Left ventricle myocardium superior (tissue), 1 donor: ENCODE results near the gene BCHE. TPM values are rescaled to one million over a fixed set of nuclear protein-coding genes. Genes with fewer than 3 reads are reported as not detected.
A peak's percentile ranks its signal among the peaks of the same experiment; 100 is the strongest.

Experiments
- ATAC-seq: fragments of 200-7000 bp; cut with Tn5 transposase; one replicate; pipeline ENCODE4 v1.9.1; 2020; ENCODE audit warnings: mild to moderate bottlenecking, moderate library complexity
- DNase-seq: peaks from one replicate; pipeline ENCODE4 v3.0.0-alpha.2; 2020
- intact Hi-C: fragments of 100-400 bp; cut with micrococcal nuclease; formaldehyde crosslinking; loops from one replicate; pipeline ENCODE4 v1.11.0; 2022
- long read RNA-seq: library from polyadenylated mRNA; unstranded; transcript quantifications from one replicate; pipeline ENCODE4 v2.0.0, GENCODE V29; 2021
- total RNA-seq: library from RNA; stranded (reverse); fragmentation: NEBNext Ultra II Directional; extraction: Animal tissue kit (Norgen Biotek cat#: 25700); gene quantifications from one replicate; pipeline ENCODE4 v1.2.1, GENCODE V29; 2021
- donor health status: DM: no; HTN: yes; CAD: no; lungs with severe emphysema.

BCHE gene
- 2.6 TPM for total RNA-seq
- long read RNA-seq, partial matches to known transcripts = 0 of 3 reads
- long read RNA-seq, other reads (novel, unspliced or antisense) = 0 of 3 reads

DNA sequence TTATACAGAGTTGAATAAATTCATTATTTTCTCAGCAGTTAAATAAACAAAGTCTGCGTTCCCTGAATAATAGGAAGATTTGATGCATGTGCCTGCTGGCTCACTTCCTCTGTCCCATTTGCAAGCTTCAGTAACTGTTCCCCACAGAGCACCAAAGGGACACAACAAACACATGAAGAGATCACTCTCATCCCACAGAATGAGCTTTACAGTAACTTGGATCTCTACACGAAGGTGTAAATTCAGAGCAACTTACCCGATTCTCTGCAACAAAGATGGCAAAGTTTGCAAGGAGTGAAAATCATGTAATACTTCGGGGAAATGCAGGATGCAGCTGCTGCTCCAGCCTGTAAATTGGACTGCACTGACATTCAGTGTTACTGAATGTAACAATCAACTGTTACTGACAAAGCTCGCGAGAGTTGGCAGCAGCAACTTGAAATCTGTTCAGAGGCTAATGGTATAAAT, at the start of gene BCHE:
Gene BCHE (minus strand): TSS at position 366 of the 468 bp plus-strand sequence. CDS start 6,390 bp downstream, outside the sequence.
- intact Hi-C loops = no loop called here
- peak; percentile 60 for DNase-seq
- ATAC-seq = peak; percentile 75

DNA sequence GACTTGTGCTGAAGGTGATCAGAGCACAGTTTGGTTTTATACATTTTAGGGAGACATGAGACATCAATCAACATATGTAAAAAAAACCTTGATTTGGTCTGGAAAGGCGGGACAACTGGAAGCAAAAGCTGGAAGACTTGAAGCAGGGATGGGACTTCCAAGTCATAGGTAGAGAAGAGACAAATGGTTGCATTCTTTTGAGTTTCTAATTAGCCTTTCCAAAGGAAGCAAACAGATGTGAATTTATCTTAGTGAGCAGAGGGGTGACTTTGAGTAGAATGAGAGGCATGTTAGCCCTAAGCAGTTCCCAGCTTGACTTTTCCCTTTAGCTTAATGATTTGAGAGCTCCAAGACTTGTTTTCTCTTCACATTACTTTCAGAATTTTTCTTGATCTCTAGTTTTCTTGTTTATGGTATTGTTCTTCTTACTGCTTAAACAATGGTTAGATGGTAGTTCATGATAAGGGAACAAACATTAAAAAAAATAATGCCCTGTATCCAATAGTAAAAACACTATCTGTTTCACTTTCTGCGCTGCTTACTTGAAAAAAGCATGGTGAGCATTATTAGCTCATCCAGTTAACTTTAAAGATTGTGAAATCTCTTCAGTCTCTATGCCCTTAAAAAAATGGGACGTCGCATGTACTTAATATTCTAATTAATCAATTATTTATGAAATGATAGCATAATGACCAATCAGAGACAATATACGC, 48.5 kb upstream of the BCHE start:
- intact Hi-C loops = no loop called here
- DNase-seq = no peak
- ATAC-seq = no peak

DNA sequence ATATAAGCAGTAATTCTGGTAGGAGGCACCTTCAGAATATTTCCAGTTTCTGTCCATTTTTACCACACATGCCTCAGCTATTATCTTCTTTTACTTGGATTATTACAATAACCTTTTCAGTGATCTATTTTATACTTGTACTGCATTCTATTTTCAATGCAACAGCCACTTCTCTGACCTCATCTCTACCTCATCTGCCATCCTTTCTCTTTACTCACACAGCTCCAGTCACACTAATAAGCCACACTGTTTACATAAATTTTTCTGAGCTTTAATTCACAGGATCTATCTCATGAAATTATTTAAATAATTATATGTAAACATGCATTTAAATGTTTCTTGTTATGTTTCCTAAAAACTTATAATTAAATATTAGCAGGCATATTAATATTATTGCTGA, 47.3 kb upstream of the BCHE start:
- intact Hi-C loops = no loop called here
- ATAC-seq = no peak
- DNase-seq = no peak

DNA sequence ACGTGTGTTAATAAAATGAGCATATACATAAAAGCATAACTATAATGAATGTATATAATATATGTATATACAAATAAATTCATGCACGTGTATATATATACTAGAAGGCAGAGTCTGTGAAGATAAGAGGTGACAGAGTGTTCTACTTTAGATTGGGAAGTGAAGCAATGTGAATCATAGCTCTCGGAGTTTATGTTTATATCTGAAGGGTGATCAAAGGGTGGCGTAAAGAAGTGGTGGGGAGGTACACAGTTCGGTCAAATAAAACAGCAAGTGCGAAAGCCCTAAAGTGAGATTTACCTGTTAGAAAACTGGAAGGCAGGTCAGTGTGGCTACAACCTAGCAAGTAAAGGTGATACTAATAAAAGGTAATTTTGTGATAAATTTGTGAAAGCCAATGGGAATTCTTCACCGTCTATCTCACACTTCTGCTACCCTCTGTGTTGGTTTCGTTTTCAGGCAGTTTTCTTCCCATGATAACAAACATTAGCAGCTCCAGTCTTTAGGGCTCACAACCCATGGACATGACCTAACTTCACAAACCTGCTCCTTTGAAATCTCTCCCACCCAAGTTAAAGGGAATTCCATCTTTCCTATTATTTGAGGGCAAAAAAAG, 46.7 kb upstream of the BCHE start:
- ATAC-seq = no peak
- intact Hi-C loops = no loop called here
- no peak for DNase-seq

DNA sequence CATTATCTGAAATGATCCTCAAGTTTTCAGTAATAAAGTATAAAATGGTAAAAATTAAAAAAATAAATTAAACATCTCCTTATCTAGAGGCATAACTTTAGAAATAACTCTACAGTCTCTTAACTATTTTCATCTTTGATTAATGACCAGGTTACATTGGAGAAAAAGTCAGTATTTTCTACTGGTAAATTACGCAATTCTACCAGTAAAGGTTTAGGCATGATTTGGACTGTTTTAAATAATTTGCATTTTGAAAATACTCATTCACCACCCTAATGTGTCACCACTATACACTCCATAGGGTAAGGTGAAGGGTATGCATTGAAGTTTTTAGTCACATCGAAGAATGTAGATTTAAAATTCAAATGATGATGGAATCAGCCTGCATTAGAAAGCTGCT, 45.9 kb upstream of the BCHE start:
- intact Hi-C loops = no loop called here
- DNase-seq (no peak), ATAC-seq (no peak)

DNA sequence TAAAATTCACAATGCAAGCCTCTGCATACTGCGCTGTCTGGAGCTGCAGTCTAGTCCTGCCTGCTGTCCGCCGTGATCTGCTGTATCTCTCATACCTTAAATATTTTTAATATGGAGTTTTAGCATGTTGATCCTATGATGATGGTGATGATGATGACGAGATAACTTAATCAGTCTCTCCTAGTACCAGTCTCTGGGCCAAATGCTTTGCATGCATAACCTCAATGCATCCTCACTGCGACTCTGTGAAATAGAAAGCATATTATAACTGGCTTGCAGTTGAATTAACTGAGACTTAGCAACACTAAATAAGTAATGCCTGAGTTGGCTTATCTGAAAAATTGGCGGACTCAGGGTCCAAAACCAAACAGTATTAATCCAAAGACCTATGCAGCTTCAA, 38.4 kb upstream of the BCHE start:
- DNase-seq = no peak
- no peak for ATAC-seq
- intact Hi-C loops = no loop called here

DNA sequence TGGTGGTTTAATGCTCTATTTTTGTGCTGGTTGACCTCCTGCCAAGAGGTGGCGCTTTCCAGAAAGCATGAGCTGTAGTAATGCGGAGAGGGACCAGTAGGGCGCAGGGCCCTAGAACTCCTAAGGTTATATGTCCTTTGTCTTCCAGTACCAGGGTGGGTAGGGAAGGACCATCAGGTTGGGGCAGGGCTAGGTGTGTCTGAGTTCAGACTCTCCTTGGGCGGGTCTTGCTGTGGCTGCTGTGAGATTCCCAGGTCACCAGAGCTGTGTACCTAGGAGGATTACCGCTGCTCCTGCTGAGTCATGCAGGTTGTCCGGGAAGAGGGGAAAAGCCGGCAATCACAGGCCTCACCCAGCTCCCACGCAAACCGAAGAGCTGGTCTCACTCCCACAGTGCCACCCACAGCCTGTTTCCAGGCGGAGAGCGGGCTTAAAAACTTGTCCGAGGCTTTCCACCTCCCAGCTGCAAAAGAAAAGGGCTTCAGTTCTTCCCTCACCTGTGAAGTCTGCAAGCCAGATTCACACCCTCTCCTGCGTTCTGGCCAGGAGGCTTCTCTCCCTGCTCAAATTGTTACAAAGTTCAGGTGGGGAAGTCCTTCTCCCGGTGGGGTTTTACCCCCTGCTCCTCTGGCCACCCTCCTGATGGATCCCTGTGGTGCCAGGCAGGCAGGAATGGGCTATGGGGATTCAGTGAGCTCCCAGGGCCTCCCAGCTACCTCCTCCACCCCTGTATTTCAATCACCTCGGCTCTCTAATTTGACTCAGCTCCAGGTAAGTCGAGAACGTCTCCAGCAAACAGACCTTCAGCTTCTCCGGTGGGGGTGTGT, 37.7 kb upstream of the BCHE start:
- intact Hi-C loops = no loop called here
- DNase-seq = no peak
- no peak for ATAC-seq

DNA sequence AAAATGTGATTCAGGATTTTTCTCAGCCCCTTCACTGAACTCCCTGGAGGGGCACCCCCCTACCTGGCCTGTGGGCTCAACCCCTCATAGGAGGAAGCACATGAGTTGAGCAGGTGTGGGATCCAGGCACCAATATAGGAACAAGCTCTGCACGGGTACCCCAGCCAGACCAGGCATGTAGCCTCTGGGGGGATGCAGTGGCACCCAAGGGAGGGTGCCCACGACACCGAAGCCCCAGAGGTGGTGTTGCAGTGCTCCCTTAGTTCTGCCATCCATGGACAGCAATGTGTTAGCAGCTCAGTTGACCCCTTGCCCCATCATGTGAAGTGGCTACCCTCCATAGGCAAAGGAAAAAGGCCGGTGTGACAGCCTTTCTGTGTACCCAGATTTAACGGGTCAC, 30.9 kb upstream of the BCHE start:
- intact Hi-C loops = no loop called here

DNA sequence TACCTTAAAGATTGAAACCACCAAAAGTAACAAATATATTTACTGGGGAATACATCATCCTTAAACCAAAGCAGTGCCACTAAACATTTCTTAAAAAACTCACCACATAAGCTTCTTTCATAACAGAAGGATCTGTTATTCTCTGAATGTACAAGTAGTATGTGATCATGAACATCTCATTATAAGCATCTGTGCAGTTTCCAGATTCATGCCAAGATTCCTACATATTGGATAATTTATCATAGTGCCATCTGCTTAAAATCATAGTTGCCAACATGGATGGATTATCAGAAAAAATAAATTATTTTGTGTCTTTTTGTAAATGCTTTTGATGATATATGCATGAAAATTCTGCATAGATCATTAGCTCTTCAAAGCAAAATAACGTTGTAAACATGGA, 21.8 kb upstream of the BCHE start:
- DNase-seq = no peak
- intact Hi-C loops = no loop called here
- ATAC-seq = no peak

More for the DNA sequence above, 30.9 kb upstream of the BCHE start:
- DNase-seq (no peak), ATAC-seq (no peak)

DNA sequence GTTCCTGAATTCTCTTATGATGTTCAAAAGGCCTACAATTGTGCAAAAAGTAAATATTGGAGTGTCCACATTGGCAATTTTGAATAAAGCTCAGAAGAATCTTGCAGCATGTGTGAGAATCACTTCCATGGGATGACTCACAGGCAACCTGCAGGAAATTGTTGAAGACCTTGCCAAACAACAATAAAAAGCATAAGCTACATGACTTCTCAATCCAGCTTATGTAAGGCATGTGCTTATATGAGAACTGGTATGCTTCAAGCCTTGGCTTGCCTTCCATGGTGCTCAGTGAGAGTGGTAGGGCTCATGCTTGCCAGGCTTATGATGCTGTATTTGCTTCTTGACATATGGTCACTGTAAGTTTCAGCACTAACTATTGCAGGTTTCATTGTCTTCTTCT, 18.4 kb upstream of the BCHE start:
- DNase-seq (no peak), ATAC-seq (no peak)
- intact Hi-C loops = no loop called here

DNA sequence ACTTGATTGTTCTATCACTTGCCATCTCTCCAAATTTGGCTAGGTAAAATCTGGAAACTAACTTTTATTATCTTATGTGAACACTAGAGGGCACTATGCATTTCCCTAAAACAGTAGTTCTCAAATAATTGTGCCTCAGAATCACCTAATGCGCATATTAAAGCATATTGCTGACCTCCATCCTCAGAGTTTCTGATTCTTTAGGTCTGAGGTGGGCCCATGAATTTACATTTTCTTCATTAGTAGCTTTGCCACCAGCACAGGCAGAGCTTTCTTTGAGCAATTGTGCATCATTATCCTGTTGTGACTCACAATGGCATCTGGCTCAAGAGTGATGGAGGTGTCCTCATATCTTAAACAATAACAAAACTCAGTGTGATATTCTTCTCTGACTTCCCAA, 17.5 kb upstream of the BCHE start:
- ATAC-seq (no peak), DNase-seq (no peak)
- intact Hi-C loops = no loop called here

DNA sequence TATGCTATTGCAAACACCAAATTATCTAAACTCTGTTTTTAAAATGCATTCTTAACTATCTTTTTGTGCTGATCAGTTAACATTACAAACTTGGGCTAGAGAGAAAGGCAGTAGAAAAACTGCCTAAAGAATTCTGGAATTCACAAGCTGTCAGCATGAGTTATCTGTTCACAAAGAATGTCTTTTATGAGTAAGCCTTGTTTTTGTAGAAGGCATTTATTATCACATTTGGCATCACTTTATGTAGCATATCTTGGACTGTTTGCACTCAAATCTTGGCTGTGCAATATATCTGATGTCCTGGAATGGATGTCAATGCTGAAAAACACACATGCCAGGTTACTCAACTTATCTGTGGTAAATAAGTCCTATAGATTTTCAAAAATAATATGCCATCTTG, 15.5 kb upstream of the BCHE start:
- no peak for DNase-seq
- no peak for ATAC-seq
- intact Hi-C loops = no loop called here

DNA sequence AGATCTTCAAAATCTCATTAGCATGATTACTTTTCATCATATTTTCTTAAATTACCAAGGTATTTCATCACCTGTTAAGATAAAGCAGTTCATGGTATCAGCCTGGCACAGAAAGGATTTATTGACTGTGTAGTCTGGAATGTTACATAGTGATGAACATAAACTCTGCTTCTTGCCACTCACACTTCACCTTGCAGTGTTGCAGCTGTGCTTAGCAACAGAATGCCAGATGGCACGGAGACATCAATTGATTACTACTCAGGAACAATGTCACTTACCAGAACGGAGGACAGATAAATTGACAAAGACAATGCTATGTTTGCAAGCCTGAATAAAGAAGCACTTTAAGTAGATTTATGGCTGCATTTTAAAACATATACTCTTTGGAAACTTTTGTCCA, 15.0 kb upstream of the BCHE start:
- DNase-seq (no peak), ATAC-seq (no peak)
- intact Hi-C loops = no loop called here

DNA sequence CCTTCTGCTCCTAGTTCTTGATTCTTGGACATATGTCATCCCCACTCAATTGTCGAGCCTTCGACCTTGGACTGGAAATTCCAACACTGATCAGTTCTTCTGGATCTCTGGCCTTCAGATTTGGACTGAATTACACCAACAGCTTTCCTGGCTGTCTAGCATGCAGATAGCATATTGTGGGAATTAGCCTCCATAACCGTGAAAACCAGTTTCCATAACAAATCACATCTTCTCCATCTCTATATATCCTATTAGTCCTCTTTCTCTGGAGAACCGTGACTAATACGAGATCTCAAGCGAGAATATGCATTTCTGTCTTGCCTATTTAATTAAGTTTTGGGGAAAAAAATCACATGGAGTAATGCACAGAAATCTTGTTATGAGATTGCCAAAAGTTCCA, 8.8 kb upstream of the BCHE start:
- DNase-seq = no peak
- ATAC-seq = no peak
- intact Hi-C loops = no loop called here

DNA sequence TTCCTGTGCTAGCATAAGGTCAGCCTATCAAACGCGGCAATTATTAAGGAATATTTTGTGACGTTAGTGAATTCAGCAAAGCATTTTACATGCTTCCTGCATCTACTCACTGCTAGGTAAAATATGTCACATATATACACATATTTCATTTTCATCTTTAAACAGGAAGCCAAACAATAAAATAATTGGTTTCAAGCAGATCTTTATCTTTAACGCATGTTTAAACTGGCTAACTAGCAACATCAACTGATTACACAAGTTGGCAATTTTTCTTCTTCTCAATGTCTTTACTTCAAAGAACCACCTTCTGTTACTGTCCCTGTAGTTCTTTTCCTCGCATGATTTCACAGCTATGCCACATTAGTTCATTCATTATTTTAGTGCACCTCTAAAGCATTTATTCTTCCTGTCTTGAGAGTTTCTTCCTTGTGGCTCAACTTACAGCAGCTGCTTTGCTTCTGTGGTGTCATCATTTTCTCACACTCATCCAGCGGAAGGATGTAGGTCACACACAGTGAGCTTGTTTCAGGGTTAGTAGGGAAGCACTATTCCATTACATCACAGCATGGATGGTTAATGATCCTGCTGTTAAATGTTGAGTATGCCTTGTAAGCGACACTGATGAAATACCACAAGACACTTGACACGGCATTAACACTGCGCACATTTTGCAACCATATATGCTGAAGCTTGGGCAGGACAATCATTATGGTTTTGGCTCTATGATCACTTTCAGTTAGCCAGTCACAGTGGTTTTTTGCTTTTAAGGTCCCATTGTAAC, 2.3 kb upstream of the BCHE start:
- no peak for ATAC-seq
- intact Hi-C loops = no loop called here
- DNase-seq = no peak

DNA sequence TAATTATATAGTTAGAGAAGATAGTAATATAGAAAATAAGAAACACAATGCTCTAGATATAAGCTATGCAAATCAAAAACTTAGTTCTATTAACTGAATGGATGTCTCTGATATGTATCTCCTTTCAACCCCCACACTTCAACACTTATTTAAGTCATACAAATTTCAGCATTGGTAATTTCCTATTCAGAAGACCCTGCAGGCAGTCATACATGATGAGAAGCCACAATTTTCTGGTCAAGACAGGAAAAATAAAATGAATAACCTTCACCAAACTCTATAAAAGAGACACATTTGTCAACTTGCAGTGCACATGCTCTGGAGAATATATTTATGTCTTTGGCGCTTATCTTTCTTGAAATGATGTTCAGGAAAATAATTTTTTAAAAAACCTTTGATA, 578 bp upstream of the BCHE start:
- ATAC-seq = no peak
- no peak for DNase-seq
- intact Hi-C loops = no loop called here

DNA sequence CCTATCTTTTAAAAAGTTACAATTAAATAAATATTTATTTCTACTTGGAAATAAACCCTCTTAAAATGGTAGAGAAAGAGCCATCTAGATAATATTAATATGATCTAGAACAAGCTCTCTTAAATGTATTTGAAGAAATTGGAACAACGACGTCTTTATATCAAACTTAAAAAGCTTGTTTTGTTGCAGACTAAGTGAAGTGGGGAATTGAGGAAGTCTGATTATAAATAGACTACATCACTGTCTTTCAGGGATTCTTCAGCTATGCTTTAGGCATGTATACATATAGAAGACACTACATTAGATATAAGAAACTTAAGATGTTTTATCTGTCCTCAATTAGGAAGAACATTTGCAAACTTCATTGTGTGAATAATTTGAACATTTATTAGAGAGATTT, 1.8 kb downstream of the BCHE start:
- no peak for ATAC-seq
- intact Hi-C loops = no loop called here
- DNase-seq = no peak

DNA sequence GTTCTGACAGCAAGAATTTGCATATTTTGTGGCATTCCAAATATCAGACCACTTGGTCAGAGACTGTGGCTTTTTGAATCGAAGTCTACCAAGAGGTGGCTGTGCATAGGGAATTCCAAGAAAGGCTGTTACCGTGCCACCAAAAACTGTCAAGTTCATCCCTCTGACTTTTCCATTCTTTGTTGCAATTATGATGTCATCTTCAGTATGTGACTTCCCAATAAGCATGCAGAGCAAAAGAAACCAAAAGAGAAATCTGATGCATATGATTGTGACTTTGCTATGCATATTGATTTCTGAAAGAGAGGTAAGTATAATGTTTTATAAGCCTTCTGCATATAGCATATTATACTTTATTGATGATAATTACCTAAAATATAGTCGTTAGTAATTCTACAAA, 6.5 kb downstream of the BCHE start:
- intact Hi-C loops = no loop called here
- no peak for ATAC-seq
- DNase-seq = no peak

DNA sequence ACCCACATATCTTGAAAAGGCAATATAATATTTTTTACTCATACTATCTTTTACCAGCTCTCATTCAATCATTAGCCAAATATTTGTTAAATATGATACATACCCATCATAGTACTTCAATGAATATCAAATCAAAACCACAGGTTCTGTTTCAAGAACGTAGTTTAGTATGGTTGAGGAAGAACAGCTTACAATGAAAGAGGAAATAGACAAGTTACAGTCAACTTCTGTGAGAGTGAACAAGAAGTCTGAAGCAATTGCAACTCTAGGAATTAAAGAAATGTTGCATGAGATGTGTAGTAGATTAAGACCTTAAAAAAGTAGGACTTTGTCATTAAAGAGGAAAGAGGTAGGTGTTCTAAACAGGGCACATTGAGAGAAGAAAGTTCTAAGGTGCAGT, 9.3 kb downstream of the BCHE start:
- intact Hi-C loops = no loop called here
- no peak for ATAC-seq

DNA sequence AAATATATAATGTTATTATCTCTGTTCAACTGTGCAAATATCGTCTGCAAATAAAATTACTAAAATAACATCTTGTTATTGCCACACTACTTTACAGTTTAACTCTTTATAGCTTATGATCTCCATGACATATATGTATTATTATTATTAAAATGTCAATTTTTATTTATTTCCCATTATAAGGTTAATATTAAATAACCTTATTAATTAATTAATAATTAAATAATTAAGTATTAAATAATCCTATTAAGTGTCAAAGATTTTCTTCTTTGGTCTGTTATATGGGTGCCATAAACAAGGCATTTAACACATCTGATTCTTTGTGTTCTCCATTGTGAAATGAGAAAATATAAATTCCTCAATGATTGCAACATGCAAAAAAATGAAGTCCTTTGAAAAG, 10.0 kb downstream of the BCHE start:
- intact Hi-C loops = no loop called here
- no peak for DNase-seq
- no peak for ATAC-seq

More for the DNA sequence above, 9.3 kb downstream of the BCHE start:
- DNase-seq = no peak
